K562 (cell line): Measurements from ENCODE around the gene SLC25A36. TPM values are rescaled to one million over a fixed set of nuclear protein-coding genes. Genes with fewer than 3 reads are reported as not detected.

ENCODE experiments used
- ATAC-seq: fragments of 200-7000 bp; cut with Tn5 transposase; 3 replicates; pipeline ENCODE4 v1.9.1; 2020; ENCODE audit warnings: moderate library complexity
- BruUV-seq: library from RNA; stranded (reverse); fragments of 400-500 nt; replicated peaks from 2 replicates; lab custom pipeline; 2021; lab: Mats Ljungman, UMichigan
- CTCF ChIA-PET: fragments of 300-600 bp; formaldehyde crosslinking; extraction: SDS; loops from one replicate; lab custom pipeline; 2021; ENCODE audit warnings: low intra/inter-chr PET ratio; lab: Yijun Ruan, JAX
- POLR2A ChIA-PET: fragments of 300-600, 350-650 bp; sonication (Branson Sonifier 250); formaldehyde crosslinking; extraction: SDS; loops from one replicate; lab custom pipeline; 2021; ENCODE audit warnings: antibody characterized with exemption, inconsistent platforms; lab: Yijun Ruan, JAX
- DNase-seq, 4 experiments: peaks; one replicate each; pipeline versions ENCODE4 v3.0.0 to v3.0.0-alpha.2; 2011 to 2018; ENCODE audit warnings: low spot score in 3 of 4, mixed read lengths in 3 of 4; ENCODE audit errors: extremely low read depth in 1 of 4
- FAIRE-seq: peaks from 2 replicates; lab custom pipeline; 2011; peaks lifted over from hg19 to GRCh38; lab: Jason Lieb, UNC
- H2AFZ ChIP-seq: 2 replicates; pipeline ENCODE4 v1.6.0; 2011; ENCODE audit warnings: low read depth, low read length, control low read depth, inconsistent platforms
- H3K27ac ChIP-seq: fragments of 200-600 bp; 3 replicates; pipeline ENCODE4 v1.8.0; 2011; ENCODE audit warnings: low read depth, mild to moderate bottlenecking, control low read depth, inconsistent platforms, low read length, moderate library complexity, mixed read lengths; ENCODE audit errors: extremely low read depth
- H3K27me3 ChIP-seq, 2 experiments: fragments of 300-600 bp in 1 of 2; 2 replicates in 1 of 2; 3 replicates in 1 of 2; pipeline versions ENCODE4 v1.6.0 to v1.8.0; 2011; ENCODE audit warnings: inconsistent platforms in 2 of 2, low read length in 2 of 2, mild to moderate bottlenecking in 1 of 2, mixed read lengths in 1 of 2, moderate library complexity in 1 of 2; ENCODE audit not compliant: control insufficient read depth in 2 of 2, insufficient read depth in 2 of 2
- H3K36me3 ChIP-seq: fragments of 300-600 bp; 3 replicates; pipeline ENCODE4 v1.8.0; 2011; ENCODE audit warnings: mild to moderate bottlenecking, low read length, inconsistent platforms; ENCODE audit not compliant: control insufficient read depth, insufficient read depth
- H3K4me1 ChIP-seq, 2 experiments: fragments of 200-600 bp in 1 of 2; replicated peaks in 1 of 2; 2 replicates in 1 of 2; 3 replicates in 1 of 2; pipeline versions ENCODE4 v1.5.1 to v1.8.0; 2011; ENCODE audit warnings: inconsistent platforms in 2 of 2, low read length in 2 of 2, mild to moderate bottlenecking in 1 of 2, mixed read lengths in 1 of 2, moderate library complexity in 1 of 2; ENCODE audit not compliant: control insufficient read depth in 2 of 2, insufficient read depth in 2 of 2
- H3K4me2 ChIP-seq: 2 replicates; pipeline ENCODE4 v1.6.1; 2011; ENCODE audit warnings: low read length, control low read depth, inconsistent platforms, mixed read lengths; ENCODE audit not compliant: insufficient read depth
- H3K4me3 ChIP-seq: fragments of 200-600 bp; sonication (generic), shearing (Covaris generic); 2 replicates; pipeline ENCODE4 v1.5.1; 2016; ENCODE audit warnings: control low read depth, inconsistent platforms
- H3K79me2 ChIP-seq: fragments of 200-600 bp; 3 replicates; pipeline ENCODE4 v1.8.0; 2011; ENCODE audit warnings: low read length, inconsistent platforms; ENCODE audit not compliant: control insufficient read depth, insufficient read depth
- H3K9ac ChIP-seq, 2 experiments: 2 replicates each; pipeline versions ENCODE4 v1.6.0 to v1.6.1; 2011; ENCODE audit warnings: low read depth in 2 of 2, low read length in 2 of 2, control low read depth in 1 of 2, inconsistent platforms in 1 of 2, mild to moderate bottlenecking in 1 of 2, mixed read lengths in 1 of 2; ENCODE audit not compliant: insufficient read depth in 1 of 2
- H3K9me1 ChIP-seq: one replicate; pipeline ENCODE4 v1.6.0; 2011; ENCODE audit warnings: inconsistent platforms, mild to moderate bottlenecking, low read length, moderate library complexity; ENCODE audit not compliant: control insufficient read depth, insufficient read depth
- H3K9me3 ChIP-seq: replicated peaks from 2 replicates; pipeline ENCODE4 v1.5.1; 2011; ENCODE audit warnings: low read depth, low read length, inconsistent platforms; ENCODE audit not compliant: control insufficient read depth, insufficient read depth
- H4K20me1 ChIP-seq: replicated peaks from 2 replicates; pipeline ENCODE4 v1.6.1; 2011; ENCODE audit warnings: low read length, inconsistent platforms, mixed read lengths; ENCODE audit not compliant: control insufficient read depth, insufficient read depth
- DPF2 ChIP-seq: fragments of 450-650 bp; IDR thresholded peaks from 2 replicates; pipeline ENCODE4 v1.6.1; 2016
- ETV6 ChIP-seq, 3 experiments: fragments of 150-350 bp in 1 of 3; sonication (generic) in 1 of 3; formaldehyde crosslinking in 1 of 3; IDR thresholded peaks; 2 replicates each; pipeline versions ENCODE4 v1.6.1 to v1.8.0; 2014 to 2022; ENCODE audit warnings: borderline replicate concordance in 2 of 3, low read depth in 2 of 3, antibody characterized with exemption in 1 of 3, low read length in 1 of 3, mild to moderate bottlenecking in 1 of 3, missing genetic modification reagents in 1 of 3
- GABPB2 ChIP-seq: fragments of 250-450 bp; sonication (Bioruptor Pico); conservative IDR thresholded peaks from 2 replicates; pipeline ENCODE4 v1.5.1; 2021; ENCODE audit warnings: mild to moderate bottlenecking
- GTF2F1 ChIP-seq: IDR thresholded peaks from 2 replicates; pipeline ENCODE4 v1.6.1; 2011; ENCODE audit warnings: low read depth, low read length, improper control_type of control experiment
- MXI1 ChIP-seq: IDR thresholded peaks from 2 replicates; pipeline ENCODE4 v1.6.1; 2011; ENCODE audit warnings: low read depth, mild to moderate bottlenecking, improper control_type of control experiment, low read length
- RCOR1 ChIP-seq, 2 experiments: IDR thresholded peaks; 2 replicates each; pipeline ENCODE4 v1.6.1; 2012; ENCODE audit warnings: low read depth in 2 of 2, low read length in 2 of 2, borderline replicate concordance in 1 of 2, improper control_type of control experiment in 1 of 2
- STAT5A ChIP-seq: IDR thresholded peaks from 2 replicates; pipeline ENCODE4 v1.6.1; 2012; ENCODE audit warnings: low read length, inconsistent platforms, borderline replicate concordance
- ZNF316 ChIP-seq: fragments of 450-650 bp; IDR thresholded peaks from 2 replicates; pipeline ENCODE4 v1.6.1; 2016
- WGBS: fragments of 100-300 bp; shearing (Covaris generic); methylation state at CpG from one replicate; pipeline ENCODE4 v1.1.6; 2016; ENCODE audit warnings: low coverage, mixed read lengths; ENCODE audit not compliant: insufficient coverage; ENCODE audit errors: missing lambda C conversion rate; 5-methylcytosine and 5-hydroxymethylcytosine counted together
- in situ Hi-C: fragments of 300-500 bp; cut with MboI; formaldehyde crosslinking; loops from 4 replicates; pipeline ENCODE4 v1.15.0; 2018; ENCODE audit warnings: inconsistent platforms, mixed read lengths
- intact Hi-C: fragments of 100-400 bp; cut with micrococcal nuclease; formaldehyde crosslinking; loops from 2 replicates; pipeline ENCODE4 v1.14.2; 2022
- polyA plus RNA-seq, 8 experiments: library from polyadenylated mRNA; depleted of rRNA in 4 of 8; stranded (reverse) in 5 of 8; unstranded in 3 of 8; fragments of >200 nt; fragmentation: Nextera tagmentation in 2 of 8; fragmentation: Illumina TruSeq in 1 of 8; extraction: Ambion mirVana in 2 of 8; extraction: Trizol in 1 of 8; gene quantifications; 2 replicates each; pipeline versions ENCODE4 v1.2.1 to v1.2.3, GENCODE V29; 2011 to 2014; ENCODE audit warnings: inconsistent platforms in 1 of 8, missing spikeins in 1 of 8
- total RNA-seq, 7 experiments: library from RNA; depleted of rRNA in 6 of 7; stranded (reverse); fragments of >200 nt in 6 of 7; fragmentation: Illumina TruSeq in 2 of 7; extraction: Trizol in 2 of 7; gene quantifications; 2 replicates each; pipeline versions ENCODE4 v1.2.1 to v1.2.3, GENCODE V29; 2011 to 2021; ENCODE audit warnings: low replicate concordance in 1 of 7
- TF ChIP-seq, protein P1 (sequence below): fragments of 450-650 bp; formaldehyde crosslinking; conservative IDR thresholded peaks from 2 replicates; pipeline ENCODE4 v1.4.0; 2022; ENCODE audit warnings: mild to moderate bottlenecking, missing genetic modification characterization
- TF ChIP-seq, protein P2 (sequence below): fragments of 250-450 bp; sonication (Bioruptor Pico); IDR thresholded peaks from 2 replicates; pipeline ENCODE4 v1.9.0; 2021; ENCODE audit warnings: mild to moderate bottlenecking
- TF ChIP-seq, protein P3 (sequence below): fragments of 450-650 bp; IDR thresholded peaks from 2 replicates; pipeline ENCODE4 v1.6.1; 2017; ENCODE audit warnings: antibody characterized with exemption

SLC25A36 gene
- total and polyA plus RNA-seq, 9 of the 15 experiments (the other 6 are each of a cell fraction or from before 2014, with no cell fraction given) = 12.0 to 95.3 (median 43.3) TPM

DNA sequence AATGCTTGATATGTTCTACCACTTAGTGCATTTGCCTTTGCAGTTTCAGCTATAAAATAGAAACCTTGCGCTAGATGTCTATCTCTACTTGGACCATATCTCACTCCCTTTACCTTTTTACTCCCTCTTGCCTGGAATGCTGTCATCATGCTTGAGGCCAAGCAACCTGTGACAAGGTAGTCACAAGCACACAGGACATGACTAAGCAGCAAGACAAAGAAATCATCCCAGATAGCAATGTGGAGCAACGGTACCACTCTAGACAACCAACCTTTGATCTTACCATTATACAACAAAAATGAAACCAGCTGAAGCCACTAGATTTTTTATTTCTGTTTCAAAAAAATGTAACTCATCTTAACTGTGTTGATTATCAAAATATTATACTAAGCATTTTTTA lies 59.0 kb downstream of the SLC25A36 start:
- in situ Hi-C loops (loop anchor here (25.0 kb wide), 1 partner anchor 187 kb away; no protein-coding TSS in a partner anchor), intact Hi-C loops (loop anchor here (1.0 kb wide), 2 partner anchors 106 to 192 kb away; no protein-coding TSS in a partner anchor)
- BruUV-seq = no TSS peak
- no peak overlapping the region for H3K27ac ChIP-seq
- no peak overlapping the region for H3K4me3 ChIP-seq
- H3K4me1 ChIP-seq = no peaks in the 10 kb centered on the region
- no peaks in the 10 kb centered on the region for H3K9me3 ChIP-seq
- H3K4me2 ChIP-seq = no peak overlapping the region
- H3K27me3 ChIP-seq = peaks cover 0 to 6% of the 10 kb centered on the region in 2 experiments; a peak in 1 of 5 replicates
- H3K79me2 ChIP-seq = no peaks in the 10 kb centered on the region
- H3K9me1 ChIP-seq = no peaks in the 10 kb centered on the region
- 0% methylated on average over 2 of the region's 2 CpGs for WGBS
- H2AFZ ChIP-seq = no peak overlapping the region
- ATAC-seq (no peak), FAIRE-seq (no peak), DNase-seq (no peak)
- ChIA-PET POLR2A (interaction anchor here (0.9 to 1.0 kb wide), 2 partner anchors 8 to 193 kb away, joined by 3 to 5 read pairs; no protein-coding TSS in a partner anchor), CTCF (interaction anchor here (2.5 to 3.2 kb wide), 2 partner anchors 105 to 192 kb away, joined by 13 to 21 read pairs; no protein-coding TSS in a partner anchor)
- TF ChIP-seq MXI1 (no peak), GABPB2 (CRISPR knock-in tag) (no peak), STAT5A (no peak), ZNF316 (no peak), DPF2 (no peak), RCOR1 (IDR thresholded peaks at IDR 0.05; ENCODE audit: borderline replicate concordance in 1 of 2, low read depth in 2 of 2, low read length in 2 of 2) (no peak), GTF2F1 (no peak), ETV6 (IDR thresholded peaks at IDR 0.05; ENCODE audit: borderline replicate concordance in 1 of 2, low read depth in 2 of 2, low read length in 1 of 2) (no peak), ETV6 (CRISPR knock-in tag; IDR thresholded peaks at IDR 0.05; ENCODE audit: borderline replicate concordance) (no peak)
- TF ChIP-seq, protein P1, sequence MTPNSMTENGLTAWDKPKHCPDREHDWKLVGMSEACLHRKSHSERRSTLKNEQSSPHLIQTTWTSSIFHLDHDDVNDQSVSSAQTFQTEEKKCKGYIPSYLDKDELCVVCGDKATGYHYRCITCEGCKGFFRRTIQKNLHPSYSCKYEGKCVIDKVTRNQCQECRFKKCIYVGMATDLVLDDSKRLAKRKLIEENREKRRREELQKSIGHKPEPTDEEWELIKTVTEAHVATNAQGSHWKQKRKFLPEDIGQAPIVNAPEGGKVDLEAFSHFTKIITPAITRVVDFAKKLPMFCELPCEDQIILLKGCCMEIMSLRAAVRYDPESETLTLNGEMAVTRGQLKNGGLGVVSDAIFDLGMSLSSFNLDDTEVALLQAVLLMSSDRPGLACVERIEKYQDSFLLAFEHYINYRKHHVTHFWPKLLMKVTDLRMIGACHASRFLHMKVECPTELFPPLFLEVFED = no peak
- TF ChIP-seq, protein P2, sequence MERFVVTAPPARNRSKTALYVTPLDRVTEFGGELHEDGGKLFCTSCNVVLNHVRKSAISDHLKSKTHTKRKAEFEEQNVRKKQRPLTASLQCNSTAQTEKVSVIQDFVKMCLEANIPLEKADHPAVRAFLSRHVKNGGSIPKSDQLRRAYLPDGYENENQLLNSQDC (CRISPR knock-in tag) = no peak
- TF ChIP-seq, protein P3, sequence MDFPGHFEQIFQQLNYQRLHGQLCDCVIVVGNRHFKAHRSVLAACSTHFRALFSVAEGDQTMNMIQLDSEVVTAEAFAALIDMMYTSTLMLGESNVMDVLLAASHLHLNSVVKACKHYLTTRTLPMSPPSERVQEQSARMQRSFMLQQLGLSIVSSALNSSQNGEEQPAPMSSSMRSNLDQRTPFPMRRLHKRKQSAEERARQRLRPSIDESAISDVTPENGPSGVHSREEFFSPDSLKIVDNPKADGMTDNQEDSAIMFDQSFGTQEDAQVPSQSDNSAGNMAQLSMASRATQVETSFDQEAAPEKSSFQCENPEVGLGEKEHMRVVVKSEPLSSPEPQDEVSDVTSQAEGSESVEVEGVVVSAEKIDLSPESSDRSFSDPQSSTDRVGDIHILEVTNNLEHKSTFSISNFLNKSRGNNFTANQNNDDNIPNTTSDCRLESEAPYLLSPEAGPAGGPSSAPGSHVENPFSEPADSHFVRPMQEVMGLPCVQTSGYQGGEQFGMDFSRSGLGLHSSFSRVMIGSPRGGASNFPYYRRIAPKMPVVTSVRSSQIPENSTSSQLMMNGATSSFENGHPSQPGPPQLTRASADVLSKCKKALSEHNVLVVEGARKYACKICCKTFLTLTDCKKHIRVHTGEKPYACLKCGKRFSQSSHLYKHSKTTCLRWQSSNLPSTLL = no peak
- no peaks in the 10 kb centered on the region for H3K36me3 ChIP-seq
- H4K20me1 ChIP-seq = no peaks in the 10 kb centered on the region
- H3K9ac ChIP-seq = no peak overlapping the region
